HepG2 (cell line): ENCODE data around the gene DAB1. TPM values are rescaled to one million over a fixed set of nuclear protein-coding genes. Genes with fewer than 3 reads are reported as not detected.

Source experiments
- PITX1 ChIP-seq: sonication (generic); formaldehyde crosslinking; IDR thresholded peaks from 2 replicates; pipeline ENCODE4 v1.5.1; 2020; ENCODE audit warnings: mild to moderate bottlenecking, missing genetic modification reagents
- SNAPC4 ChIP-seq: sonication (generic); formaldehyde crosslinking; IDR thresholded peaks from 2 replicates; pipeline ENCODE4 v1.4.0; 2020; ENCODE audit warnings: mild to moderate bottlenecking, missing genetic modification reagents
- SP4 ChIP-seq: sonication (generic); formaldehyde crosslinking; IDR thresholded peaks from 2 replicates; pipeline ENCODE4 v1.8.1; 2023; ENCODE audit warnings: mild to moderate bottlenecking, missing genetic modification reagents
- polyA plus RNA-seq, 8 experiments: library from polyadenylated mRNA; depleted of rRNA in 3 of 8; stranded (reverse) in 7 of 8; unstranded in 1 of 8; fragments of >200 nt; fragmentation: Illumina TruSeq in 4 of 8; extraction: Trizol in 4 of 8; gene quantifications; 2 replicates each; pipeline versions ENCODE4 v1.2.1 to v1.2.3, GENCODE V29; 2011 to 2016; ENCODE audit warnings: low read depth in 4 of 8, missing spikeins in 1 of 8, mixed read lengths in 1 of 8; ENCODE audit not compliant: insufficient read depth in 1 of 8
- total RNA-seq, 5 experiments: library from RNA; depleted of rRNA; stranded (reverse); fragments of >200 nt; fragmentation: Illumina TruSeq; extraction: Trizol; gene quantifications; 2 replicates each; pipeline ENCODE4 v1.2.3, GENCODE V29; 2016; ENCODE audit warnings: low read depth in 1 of 5
- TF ChIP-seq, protein P1 (sequence below): sonication (generic); formaldehyde crosslinking; IDR thresholded peaks from 2 replicates; pipeline ENCODE4 v1.4.0; 2020; ENCODE audit warnings: mild to moderate bottlenecking, missing genetic modification reagents
- TF ChIP-seq, protein P2 (sequence below): IDR thresholded peaks from 2 replicates; pipeline ENCODE4 v1.6.1; 2016; ENCODE audit warnings: low read depth, missing genetic modification reagents, missing compliant biosample characterization
- TF ChIP-seq, protein P3 (sequence below): fragments of 450-650 bp; IDR thresholded peaks from 2 replicates; pipeline ENCODE4 v1.6.1; 2016

DAB1 gene
- total and polyA plus RNA-seq, 2 of the 13 experiments (the other 11 are each of a cell fraction or from before 2014, with no cell fraction given), result 0.04 to 0.13 TPM

GRCh38 chr1:56967900-56968832 is 455.7 kb downstream of the DAB1 start (continued):
- TF ChIP-seq, protein P1, sequence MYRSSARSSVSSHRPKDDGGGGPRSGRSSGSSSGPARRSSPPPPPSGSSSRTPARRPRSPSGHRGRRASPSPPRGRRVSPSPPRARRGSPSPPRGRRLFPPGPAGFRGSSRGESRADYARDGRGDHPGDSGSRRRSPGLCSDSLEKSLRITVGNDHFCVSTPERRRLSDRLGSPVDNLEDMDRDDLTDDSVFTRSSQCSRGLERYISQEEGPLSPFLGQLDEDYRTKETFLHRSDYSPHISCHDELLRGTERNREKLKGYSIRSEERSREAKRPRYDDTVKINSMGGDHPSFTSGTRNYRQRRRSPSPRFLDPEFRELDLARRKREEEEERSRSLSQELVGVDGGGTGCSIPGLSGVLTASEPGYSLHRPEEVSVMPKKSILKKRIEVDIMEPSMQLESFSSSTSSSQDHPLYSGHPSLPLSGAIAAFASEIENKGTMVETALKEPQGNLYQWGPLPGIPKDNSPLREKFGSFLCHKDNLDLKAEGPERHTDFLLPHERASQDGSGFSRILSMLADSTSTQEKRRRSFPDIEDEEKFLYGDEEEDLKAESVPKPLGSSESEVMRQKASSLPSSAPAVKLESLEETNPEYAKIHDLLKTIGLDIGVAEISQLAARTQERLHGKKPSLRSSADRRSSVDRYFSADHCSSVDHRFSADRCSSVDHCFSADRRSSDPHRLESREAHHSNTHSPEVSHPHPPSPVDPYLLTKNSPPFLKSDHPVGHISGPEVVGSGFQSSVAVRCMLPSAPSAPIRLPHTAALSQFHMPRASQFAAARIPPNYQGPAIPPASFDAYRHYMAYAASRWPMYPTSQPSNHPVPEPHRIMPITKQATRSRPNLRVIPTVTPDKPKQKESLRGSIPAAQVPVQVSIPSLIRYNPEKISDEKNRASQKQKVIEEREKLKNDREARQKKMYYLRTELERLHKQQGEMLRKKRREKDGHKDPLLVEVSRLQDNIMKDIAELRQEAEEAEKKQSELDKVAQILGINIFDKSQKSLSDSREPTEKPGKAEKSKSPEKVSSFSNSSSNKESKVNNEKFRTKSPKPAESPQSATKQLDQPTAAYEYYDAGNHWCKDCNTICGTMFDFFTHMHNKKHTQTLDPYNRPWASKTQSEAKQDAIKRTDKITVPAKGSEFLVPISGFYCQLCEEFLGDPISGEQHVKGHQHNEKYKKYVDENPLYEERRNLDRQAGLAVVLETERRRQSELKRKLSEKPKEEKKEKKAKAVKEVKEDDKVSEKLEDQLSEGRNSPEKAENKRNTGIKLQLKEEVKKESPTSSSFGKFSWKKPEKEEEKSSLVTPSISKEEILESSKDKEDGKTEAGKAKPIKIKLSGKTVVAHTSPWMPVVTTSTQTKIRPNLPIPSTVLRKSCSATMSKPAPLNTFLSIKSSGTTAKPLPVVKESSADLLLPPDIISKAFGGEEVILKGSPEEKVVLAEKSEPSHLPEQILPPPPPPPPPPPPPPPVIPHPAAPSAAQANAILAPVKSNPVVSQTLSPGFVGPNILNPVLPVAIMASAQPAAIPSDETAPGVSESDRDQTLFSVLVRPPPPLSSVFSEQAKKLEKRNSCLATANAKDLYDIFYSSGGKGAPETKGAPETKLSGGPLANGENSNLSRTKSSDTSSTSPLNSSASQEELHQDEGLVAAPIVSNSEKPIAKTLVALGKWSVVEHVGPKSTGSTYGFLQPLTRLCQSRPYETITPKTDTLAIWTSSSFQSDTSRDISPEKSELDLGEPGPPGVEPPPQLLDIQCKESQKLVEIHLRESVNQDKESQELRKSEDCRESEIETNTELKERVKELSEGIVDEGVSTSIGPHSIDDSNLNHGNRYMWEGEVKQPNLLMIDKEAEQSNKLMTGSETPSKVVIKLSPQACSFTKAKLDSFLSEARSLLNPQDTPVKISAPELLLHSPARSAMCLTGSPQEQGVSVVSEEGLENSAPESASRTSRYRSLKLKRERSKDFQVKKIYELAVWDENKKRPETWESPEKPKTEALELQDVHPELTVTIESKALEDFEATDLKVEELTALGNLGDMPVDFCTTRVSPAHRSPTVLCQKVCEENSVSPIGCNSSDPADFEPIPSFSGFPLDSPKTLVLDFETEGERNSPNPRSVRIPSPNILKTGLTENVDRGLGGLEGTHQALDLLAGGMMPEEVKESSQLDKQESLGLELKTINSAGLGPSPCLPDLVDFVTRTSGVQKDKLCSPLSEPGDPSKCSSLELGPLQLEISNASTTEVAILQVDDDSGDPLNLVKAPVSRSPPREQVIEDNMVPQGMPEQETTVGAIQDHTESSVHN, result no peak
- TF ChIP-seq, protein P2, sequence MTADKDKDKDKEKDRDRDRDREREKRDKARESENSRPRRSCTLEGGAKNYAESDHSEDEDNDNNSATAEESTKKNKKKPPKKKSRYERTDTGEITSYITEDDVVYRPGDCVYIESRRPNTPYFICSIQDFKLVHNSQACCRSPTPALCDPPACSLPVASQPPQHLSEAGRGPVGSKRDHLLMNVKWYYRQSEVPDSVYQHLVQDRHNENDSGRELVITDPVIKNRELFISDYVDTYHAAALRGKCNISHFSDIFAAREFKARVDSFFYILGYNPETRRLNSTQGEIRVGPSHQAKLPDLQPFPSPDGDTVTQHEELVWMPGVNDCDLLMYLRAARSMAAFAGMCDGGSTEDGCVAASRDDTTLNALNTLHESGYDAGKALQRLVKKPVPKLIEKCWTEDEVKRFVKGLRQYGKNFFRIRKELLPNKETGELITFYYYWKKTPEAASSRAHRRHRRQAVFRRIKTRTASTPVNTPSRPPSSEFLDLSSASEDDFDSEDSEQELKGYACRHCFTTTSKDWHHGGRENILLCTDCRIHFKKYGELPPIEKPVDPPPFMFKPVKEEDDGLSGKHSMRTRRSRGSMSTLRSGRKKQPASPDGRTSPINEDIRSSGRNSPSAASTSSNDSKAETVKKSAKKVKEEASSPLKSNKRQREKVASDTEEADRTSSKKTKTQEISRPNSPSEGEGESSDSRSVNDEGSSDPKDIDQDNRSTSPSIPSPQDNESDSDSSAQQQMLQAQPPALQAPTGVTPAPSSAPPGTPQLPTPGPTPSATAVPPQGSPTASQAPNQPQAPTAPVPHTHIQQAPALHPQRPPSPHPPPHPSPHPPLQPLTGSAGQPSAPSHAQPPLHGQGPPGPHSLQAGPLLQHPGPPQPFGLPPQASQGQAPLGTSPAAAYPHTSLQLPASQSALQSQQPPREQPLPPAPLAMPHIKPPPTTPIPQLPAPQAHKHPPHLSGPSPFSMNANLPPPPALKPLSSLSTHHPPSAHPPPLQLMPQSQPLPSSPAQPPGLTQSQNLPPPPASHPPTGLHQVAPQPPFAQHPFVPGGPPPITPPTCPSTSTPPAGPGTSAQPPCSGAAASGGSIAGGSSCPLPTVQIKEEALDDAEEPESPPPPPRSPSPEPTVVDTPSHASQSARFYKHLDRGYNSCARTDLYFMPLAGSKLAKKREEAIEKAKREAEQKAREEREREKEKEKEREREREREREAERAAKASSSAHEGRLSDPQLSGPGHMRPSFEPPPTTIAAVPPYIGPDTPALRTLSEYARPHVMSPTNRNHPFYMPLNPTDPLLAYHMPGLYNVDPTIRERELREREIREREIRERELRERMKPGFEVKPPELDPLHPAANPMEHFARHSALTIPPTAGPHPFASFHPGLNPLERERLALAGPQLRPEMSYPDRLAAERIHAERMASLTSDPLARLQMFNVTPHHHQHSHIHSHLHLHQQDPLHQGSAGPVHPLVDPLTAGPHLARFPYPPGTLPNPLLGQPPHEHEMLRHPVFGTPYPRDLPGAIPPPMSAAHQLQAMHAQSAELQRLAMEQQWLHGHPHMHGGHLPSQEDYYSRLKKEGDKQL (CRISPR knock-in tag), result no peak
- TF ChIP-seq, protein P3, sequence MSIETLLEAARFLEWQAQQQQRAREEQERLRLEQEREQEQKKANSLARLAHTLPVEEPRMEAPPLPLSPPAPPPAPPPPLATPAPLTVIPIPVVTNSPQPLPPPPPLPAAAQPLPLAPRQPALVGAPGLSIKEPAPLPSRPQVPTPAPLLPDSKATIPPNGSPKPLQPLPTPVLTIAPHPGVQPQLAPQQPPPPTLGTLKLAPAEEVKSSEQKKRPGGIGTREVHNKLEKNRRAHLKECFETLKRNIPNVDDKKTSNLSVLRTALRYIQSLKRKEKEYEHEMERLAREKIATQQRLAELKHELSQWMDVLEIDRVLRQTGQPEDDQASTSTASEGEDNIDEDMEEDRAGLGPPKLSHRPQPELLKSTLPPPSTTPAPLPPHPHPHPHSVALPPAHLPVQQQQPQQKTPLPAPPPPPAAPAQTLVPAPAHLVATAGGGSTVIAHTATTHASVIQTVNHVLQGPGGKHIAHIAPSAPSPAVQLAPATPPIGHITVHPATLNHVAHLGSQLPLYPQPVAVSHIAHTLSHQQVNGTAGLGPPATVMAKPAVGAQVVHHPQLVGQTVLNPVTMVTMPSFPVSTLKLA, result no peak
- no peak for TF ChIP-seq SNAPC4 (CRISPR knock-in tag)
- no peak for TF ChIP-seq SP4 (CRISPR knock-in tag)
- no peak for TF ChIP-seq PITX1 (CRISPR knock-in tag)
